WERI-Rb-1 (cell line): ENCODE measurements around the gene ARHGAP35.

ENCODE experiments used
- DNase-seq: peaks from one replicate; pipeline ENCODE4 v3.0.0-alpha.2; 2020
- H3K27ac ChIP-seq: fragments of 250-450 bp; sonication (Bioruptor Pico); 2 replicates; pipeline ENCODE4 v1.5.1; 2020; ENCODE audit warnings: mild to moderate bottlenecking, moderate library complexity
- H3K27me3 ChIP-seq: fragments of 250-450 bp; sonication (Bioruptor Pico); 2 replicates; pipeline ENCODE4 v1.5.1; 2021; ENCODE audit warnings: mild to moderate bottlenecking, low read depth, moderate library complexity; ENCODE audit not compliant: insufficient read depth, severe bottlenecking
- H3K36me3 ChIP-seq: fragments of 250-450 bp; sonication (Bioruptor Pico); 2 replicates; pipeline ENCODE4 v1.5.1; 2020; ENCODE audit warnings: mild to moderate bottlenecking, moderate library complexity
- H3K4me3 ChIP-seq: 2 replicates; pipeline ENCODE4 v1.5.1; 2011; ENCODE audit warnings: low read depth, mild to moderate bottlenecking, control low read depth, low read length
- H3K9me3 ChIP-seq: fragments of 250-450 bp; sonication (Bioruptor Pico); 2 replicates; pipeline ENCODE4 v1.5.1; 2021; ENCODE audit warnings: mild to moderate bottlenecking, moderate library complexity; ENCODE audit not compliant: severe bottlenecking
- CTCF ChIP-seq: IDR thresholded peaks from 2 replicates; pipeline ENCODE4 v1.5.1; 2011; ENCODE audit warnings: low read depth, mild to moderate bottlenecking, control low read depth, inconsistent platforms, low read length

ARHGAP35 gene

GRCh38 chr19:46903458-46903857 is 42.7 kb downstream of the ARHGAP35 start:
- no peak overlapping the region for H3K4me3 ChIP-seq
- no peak overlapping the region for H3K27ac ChIP-seq
- H3K36me3 ChIP-seq = no peaks in the 10 kb centered on the region
- no peaks in the 10 kb centered on the region for H3K9me3 ChIP-seq
- DNase-seq = no peak
- no peak for TF ChIP-seq CTCF
- H3K27me3 ChIP-seq = no peaks in the 10 kb centered on the region

- H3K27me3 ChIP-seq = no peaks in the 10 kb centered on the region
- H3K9me3 ChIP-seq = no peaks in the 10 kb centered on the region
- no peak overlapping the region for H3K4me3 ChIP-seq
- no peak for TF ChIP-seq CTCF
- no peak for DNase-seq
- H3K36me3 ChIP-seq = no peaks in the 10 kb centered on the region
- H3K27ac ChIP-seq = no peak overlapping the region
Measured at GRCh38 chr19:46904114-46905060, 43.6 kb downstream of the ARHGAP35 start.

DNA sequence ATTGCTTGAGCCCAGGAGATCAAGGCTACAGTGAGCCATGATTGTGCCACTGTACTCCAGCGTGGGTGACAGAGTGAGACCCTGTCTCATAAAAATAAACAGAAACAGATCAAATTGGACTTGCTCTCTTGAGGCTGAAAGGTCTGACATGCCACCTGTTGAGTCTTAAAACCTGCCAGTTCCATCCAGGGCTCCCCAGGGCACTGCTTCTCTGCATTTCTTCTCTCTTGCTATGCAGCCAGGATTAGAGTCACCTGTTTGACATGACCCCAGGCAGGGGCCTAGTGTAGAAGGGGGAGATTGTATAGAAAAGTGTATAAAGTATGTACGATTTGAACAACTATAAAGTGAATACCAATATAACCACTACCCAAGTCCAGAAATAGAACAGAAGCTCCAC is 45.4 kb downstream of the ARHGAP35 start:
- Histone ChIP-seq H3K27ac (no peak overlapping the region), H3K27me3 (no peaks in the 10 kb centered on the region), H3K9me3 (no peaks in the 10 kb centered on the region), H3K36me3 (no peaks in the 10 kb centered on the region), H3K4me3 (no peak overlapping the region)
- no peak for DNase-seq
- TF ChIP-seq CTCF = no peak

DNA sequence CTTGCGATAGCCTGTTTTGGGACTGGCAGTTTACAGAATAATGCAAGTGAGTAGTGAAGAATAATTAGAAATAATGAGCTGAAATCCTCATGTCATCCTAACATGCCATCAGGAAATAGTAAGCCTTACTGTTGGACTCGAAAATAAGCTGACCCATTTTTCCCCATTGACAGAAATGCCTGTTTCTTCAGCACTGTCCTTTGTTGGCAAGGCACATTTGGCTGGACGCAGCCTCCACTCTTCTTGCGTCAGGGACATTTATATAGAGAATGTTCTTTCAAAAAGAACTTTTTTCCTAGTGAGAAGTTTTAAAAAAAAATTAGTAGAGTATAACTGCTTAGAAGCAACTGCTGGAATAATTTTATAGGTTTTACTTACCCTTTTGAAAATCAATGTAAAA is 47.1 kb downstream of the ARHGAP35 start:
- no peaks in the 10 kb centered on the region; the same call in 1 of the 2 replicates for H3K36me3 ChIP-seq
- TF ChIP-seq CTCF = no peak
- no peaks in the 10 kb centered on the region for H3K9me3 ChIP-seq
- no peak overlapping the region for H3K27ac ChIP-seq
- no peaks in the 10 kb centered on the region for H3K27me3 ChIP-seq
- no peak overlapping the region for H3K4me3 ChIP-seq
- DNase-seq = no peak

DNA sequence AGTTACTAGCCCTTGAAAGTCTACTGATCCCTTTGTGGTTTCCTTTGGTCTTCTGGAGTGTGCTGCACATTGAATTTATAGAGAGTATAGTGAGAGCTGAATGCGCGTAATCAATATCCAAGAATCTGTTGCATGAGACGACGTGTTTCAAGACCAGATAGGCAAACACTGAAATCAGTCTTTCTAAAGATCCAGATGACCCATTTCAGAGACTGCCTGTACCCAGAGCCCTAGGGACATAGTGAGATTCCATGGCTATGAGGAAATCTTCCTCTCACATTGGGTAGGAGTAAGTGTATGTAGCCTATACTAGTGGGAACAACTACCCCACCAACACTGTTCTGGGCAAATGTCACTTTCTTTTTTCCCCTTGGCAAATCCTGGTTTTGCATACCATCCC is 48.6 kb downstream of the ARHGAP35 start:
- no peaks in the 10 kb centered on the region for H3K9me3 ChIP-seq
- no peaks in the 10 kb centered on the region for H3K27me3 ChIP-seq
- H3K27ac ChIP-seq = no peak overlapping the region
- no peak overlapping the region for H3K4me3 ChIP-seq
- no peak for DNase-seq
- no peaks in the 10 kb centered on the region; the same call in 1 of the 2 replicates for H3K36me3 ChIP-seq
- no peak for TF ChIP-seq CTCF
